Calu3 (cell line): Measurements from ENCODE around the gene DCP1B. TPM values are rescaled to one million over a fixed set of nuclear protein-coding genes. Genes with fewer than 3 reads are reported as not detected.

ENCODE experiments used
- BruUV-seq: library from RNA; stranded (reverse); fragments of 400-500 nt; replicated peaks from 2 replicates; lab custom pipeline; 2021; lab: Mats Ljungman, UMichigan
- CTCF ChIA-PET: fragments of 300-600 bp; sonication (Branson Sonifier 250); formaldehyde crosslinking; loops from one replicate; lab custom pipeline; 2022; ENCODE audit warnings: antibody characterized with exemption; lab: Charles Lee
- DNase-seq: peaks from one replicate; pipeline ENCODE4 v3.0.0; 2022
- H3K27ac Mint-ChIP-seq: one replicate; pipeline ENCODE4 v1.8.0; 2022; ENCODE audit warnings: mixed read lengths; ENCODE audit not compliant: unreplicated experiment
- H3K27me3 Mint-ChIP-seq: one replicate; pipeline ENCODE4 v1.8.0; 2022; ENCODE audit warnings: mixed read lengths; ENCODE audit not compliant: unreplicated experiment
- H3K36me3 Mint-ChIP-seq: one replicate; pipeline ENCODE4 v1.8.0; 2022; ENCODE audit warnings: mild to moderate bottlenecking, moderate library complexity, mixed read lengths; ENCODE audit not compliant: insufficient read depth, unreplicated experiment
- H3K4me1 Mint-ChIP-seq: one replicate; pipeline ENCODE4 v1.8.0; 2022; ENCODE audit warnings: mild to moderate bottlenecking, low read depth, mixed read lengths; ENCODE audit not compliant: unreplicated experiment
- H3K4me3 Mint-ChIP-seq: one replicate; pipeline ENCODE4 v1.8.0; 2022; ENCODE audit warnings: mild to moderate bottlenecking, low read depth, moderate library complexity, mixed read lengths; ENCODE audit not compliant: unreplicated experiment
- H3K9me3 Mint-ChIP-seq: one replicate; pipeline ENCODE4 v1.8.0; 2022; ENCODE audit warnings: low read depth, mixed read lengths; ENCODE audit not compliant: unreplicated experiment
- CTCF ChIP-seq: fragments of 200-600 bp; IDR thresholded peaks from one replicate; pipeline ENCODE4 v1.8.0; 2022; ENCODE audit warnings: antibody characterized with exemption; ENCODE audit not compliant: unreplicated experiment
- intact Hi-C: fragments of 100-400 bp; cut with micrococcal nuclease; formaldehyde crosslinking; loops from one replicate; pipeline ENCODE4 v1.10.0; 2022; ENCODE audit not compliant: unreplicated experiment
- total RNA-seq: library from RNA; stranded (reverse); gene quantifications from 2 replicates; pipeline ENCODE4 v1.2.3, GENCODE V29; 2022

The DCP1B gene
- total RNA-seq, 1 experiment from 2014 or later = 6.3 TPM

- CTCF ChIA-PET = no interaction called here
- Mint-ChIP-seq H3K4me3 (no peak overlapping the region), H3K9me3 (no peaks in the 10 kb centered on the region), H3K27me3 (peaks cover 40% of the 10 kb centered on the region), H3K27ac (no peak overlapping the region), H3K36me3 (peaks cover 5% of the 10 kb centered on the region), H3K4me1 (peaks cover 8% of the 10 kb centered on the region)
- no peak for TF ChIP-seq CTCF
- no peak for DNase-seq
- no TSS peak for BruUV-seq
- intact Hi-C loops = no loop called here
These were observed 67.6 kb downstream of the DCP1B start for GRCh38 chr12:1936406-1937320.

- Mint-ChIP-seq H3K4me3 (no peak overlapping the region), H3K9me3 (no peaks in the 10 kb centered on the region), H3K27ac (no peak overlapping the region), H3K36me3 (no peaks in the 10 kb centered on the region), H3K27me3 (peaks cover 48% of the 10 kb centered on the region), H3K4me1 (peaks cover 8% of the 10 kb centered on the region)
- BruUV-seq = no TSS peak
- no peak for DNase-seq
- CTCF ChIA-PET = no interaction called here
- intact Hi-C loops = no loop called here
- no peak for TF ChIP-seq CTCF
These were observed 68.4 kb downstream of the DCP1B start for GRCh38 chr12:1935700-1936378.

- CTCF ChIA-PET = no interaction called here
- peaks cover 54% of the 10 kb centered on the region for H3K27me3 Mint-ChIP-seq
These were observed 69.0 kb downstream of the DCP1B start for GRCh38 chr12:1935242-1935641.

GRCh38 chr12:1934831-1935230 lies 69.4 kb downstream of the DCP1B start:
- intact Hi-C loops = no loop called here
- CTCF ChIA-PET = no interaction called here
- peaks cover 8% of the 10 kb centered on the region for H3K4me1 Mint-ChIP-seq
- H3K9me3 Mint-ChIP-seq = no peaks in the 10 kb centered on the region
- H3K4me3 Mint-ChIP-seq = no peak overlapping the region
- no peak for DNase-seq
- BruUV-seq = no TSS peak
- no peak overlapping the region for H3K27ac Mint-ChIP-seq
- no peaks in the 10 kb centered on the region for H3K36me3 Mint-ChIP-seq
- peaks cover 58% of the 10 kb centered on the region for H3K27me3 Mint-ChIP-seq
- no peak for TF ChIP-seq CTCF

More at GRCh38 chr12:1935242-1935641, 69.0 kb downstream of the DCP1B start:
- no peaks in the 10 kb centered on the region for H3K36me3 Mint-ChIP-seq
- H3K9me3 Mint-ChIP-seq = no peaks in the 10 kb centered on the region
- no peak for DNase-seq
- no peak overlapping the region for H3K4me3 Mint-ChIP-seq
- H3K27ac Mint-ChIP-seq = no peak overlapping the region
- TF ChIP-seq CTCF = no peak
- peaks cover 8% of the 10 kb centered on the region for H3K4me1 Mint-ChIP-seq
- intact Hi-C loops = no loop called here
- BruUV-seq = no TSS peak
